Uterus (tissue), 2 donors: ENCODE data around the gene HID1.

Source experiments
- CTCF ChIP-seq, 4 experiments: fragments of 200-600 bp in 2 of 4; fragments of 450-650 bp in 2 of 4; sonication (generic) in 2 of 4; IDR thresholded peaks; one replicate each; pipeline ENCODE4 v1.5.1; 2016 to 2019; ENCODE audit warnings: antibody characterized with exemption in 4 of 4, mild to moderate bottlenecking in 2 of 4, moderate library complexity in 1 of 4
- POLR2A ChIP-seq, 2 donors: fragments of 450-650 bp; IDR thresholded peaks; one replicate each; pipeline ENCODE4 v1.6.1; 2016; ENCODE audit warnings: antibody characterized with exemption in 2 of 2, mild to moderate bottlenecking in 1 of 2, moderate library complexity in 1 of 2

GRCh38 chr17:74946641-74947040 lies 25.9 kb downstream of the HID1 start:
- TF ChIP-seq CTCF (IDR thresholded peaks at IDR 0.05) (no peak), POLR2A (IDR thresholded peaks at IDR 0.05) (no peak)
